Fibroblast of lung (primary cell): ENCODE data around the gene PPIL3. TPM values are rescaled to one million over a fixed set of nuclear protein-coding genes. Genes with fewer than 3 reads are reported as not detected.
A peak's percentile ranks its signal among the peaks of the same experiment; 100 is the strongest.

ENCODE experiments used
- DNase-seq, 2 donors: peaks; one replicate each; pipeline versions ENCODE4 v3.0.0 to v3.0.0-alpha.2; 2010; ENCODE audit warnings: low read depth in 2 of 2
- H2AFZ ChIP-seq: 2 replicates; pipeline ENCODE4 v1.5.1; 2012; ENCODE audit warnings: low read length, control low read depth, inconsistent platforms
- H3K27ac ChIP-seq: 2 replicates; pipeline ENCODE4 v1.5.1; 2011; ENCODE audit warnings: low read length, control low read depth; ENCODE audit not compliant: insufficient read depth
- H3K27me3 ChIP-seq: 2 replicates; pipeline ENCODE4 v1.5.1; 2011; ENCODE audit warnings: mild to moderate bottlenecking, low read length; ENCODE audit not compliant: control insufficient read depth, insufficient read depth
- H3K36me3 ChIP-seq: 2 replicates; pipeline ENCODE4 v1.5.1; 2011; ENCODE audit warnings: low read length; ENCODE audit not compliant: control insufficient read depth, insufficient read depth
- H3K4me1 ChIP-seq: 2 replicates; pipeline ENCODE4 v1.5.1; 2011; ENCODE audit warnings: low read length; ENCODE audit not compliant: control insufficient read depth, insufficient read depth; ENCODE audit errors: extremely low read depth
- H3K4me2 ChIP-seq: 2 replicates; pipeline ENCODE4 v1.5.1; 2011; ENCODE audit warnings: low read length, control low read depth; ENCODE audit not compliant: insufficient read depth; ENCODE audit errors: extremely low read depth
- H3K4me3 ChIP-seq, 4 experiments: fragments of 200-600 bp in 1 of 4; sonication (generic) in 1 of 4; replicated peaks in 1 of 4; 2 replicates each; pipeline ENCODE4 v1.5.1; 2011 to 2016; ENCODE audit warnings: low read length in 4 of 4, low read depth in 3 of 4, mild to moderate bottlenecking in 3 of 4, control low read depth in 2 of 4, inconsistent platforms in 1 of 4, mixed read lengths in 1 of 4; ENCODE audit not compliant: insufficient read depth in 1 of 4; ENCODE audit errors: control extremely low read depth in 1 of 4
- H3K79me2 ChIP-seq: 2 replicates; pipeline ENCODE4 v1.5.1; 2012; ENCODE audit warnings: mild to moderate bottlenecking, low read length, inconsistent platforms; ENCODE audit not compliant: control insufficient read depth, insufficient read depth
- H3K9ac ChIP-seq: 2 replicates; pipeline ENCODE4 v1.5.1; 2011; ENCODE audit warnings: mild to moderate bottlenecking, low read length, control low read depth; ENCODE audit not compliant: insufficient read depth
- H3K9me3 ChIP-seq: 2 replicates; pipeline ENCODE4 v1.5.1; 2012; ENCODE audit warnings: low read depth, low read length; ENCODE audit not compliant: control insufficient read depth, insufficient read depth
- H4K20me1 ChIP-seq: 2 replicates; pipeline ENCODE4 v1.5.1; 2011; ENCODE audit warnings: low read length; ENCODE audit not compliant: control insufficient read depth, insufficient read depth; ENCODE audit errors: extremely low read depth
- CTCF ChIP-seq, 2 donors: IDR thresholded peaks in 1 of 2; conservative IDR thresholded peaks in 1 of 2; 1 replicate in 1 of 2; 2 replicates in 1 of 2; pipeline ENCODE4 v1.5.1; 2011 to 2012; ENCODE audit warnings: low read length in 2 of 2, control low read depth in 1 of 2, inconsistent platforms in 1 of 2, low read depth in 1 of 2, mild to moderate bottlenecking in 1 of 2
- EZH2 ChIP-seq: IDR thresholded peaks from 2 replicates; pipeline ENCODE4 v1.5.1; 2012; ENCODE audit warnings: low read length, control low read depth, mild to moderate bottlenecking; ENCODE audit errors: missing control alignments
- polyA minus RNA-seq: library from RNA; depleted of rRNA, polyadenylated mRNA; stranded (reverse); fragments of >200 nt; gene quantifications from 2 replicates; pipeline ENCODE4 v1.2.3, GENCODE V29; 2011; ENCODE audit warnings: low replicate concordance
- polyA plus RNA-seq, 2 donors: library from polyadenylated mRNA; depleted of rRNA in 1 of 2; stranded (reverse) in 1 of 2; unstranded in 1 of 2; fragments of >200 nt; gene quantifications; 2 replicates each; pipeline ENCODE4 v1.2.1, GENCODE V29; 2011 to 2012; ENCODE audit warnings: missing spikeins in 1 of 2
- total RNA-seq: library from RNA; depleted of rRNA; stranded (reverse); fragments of >200 nt; gene quantifications from 2 replicates; pipeline ENCODE4 v1.2.1, GENCODE V29; 2014

The PPIL3 gene
- total RNA-seq (66.9 and 76.8 TPM in 2 replicates), polyA plus RNA-seq (28.2 and 58.9 TPM in 2 replicates), polyA minus RNA-seq (1.1 and 5.6 TPM in 2 replicates)
- polyA plus RNA-seq (2012), result 17.0 and 39.8 TPM in 2 replicates

DNA sequence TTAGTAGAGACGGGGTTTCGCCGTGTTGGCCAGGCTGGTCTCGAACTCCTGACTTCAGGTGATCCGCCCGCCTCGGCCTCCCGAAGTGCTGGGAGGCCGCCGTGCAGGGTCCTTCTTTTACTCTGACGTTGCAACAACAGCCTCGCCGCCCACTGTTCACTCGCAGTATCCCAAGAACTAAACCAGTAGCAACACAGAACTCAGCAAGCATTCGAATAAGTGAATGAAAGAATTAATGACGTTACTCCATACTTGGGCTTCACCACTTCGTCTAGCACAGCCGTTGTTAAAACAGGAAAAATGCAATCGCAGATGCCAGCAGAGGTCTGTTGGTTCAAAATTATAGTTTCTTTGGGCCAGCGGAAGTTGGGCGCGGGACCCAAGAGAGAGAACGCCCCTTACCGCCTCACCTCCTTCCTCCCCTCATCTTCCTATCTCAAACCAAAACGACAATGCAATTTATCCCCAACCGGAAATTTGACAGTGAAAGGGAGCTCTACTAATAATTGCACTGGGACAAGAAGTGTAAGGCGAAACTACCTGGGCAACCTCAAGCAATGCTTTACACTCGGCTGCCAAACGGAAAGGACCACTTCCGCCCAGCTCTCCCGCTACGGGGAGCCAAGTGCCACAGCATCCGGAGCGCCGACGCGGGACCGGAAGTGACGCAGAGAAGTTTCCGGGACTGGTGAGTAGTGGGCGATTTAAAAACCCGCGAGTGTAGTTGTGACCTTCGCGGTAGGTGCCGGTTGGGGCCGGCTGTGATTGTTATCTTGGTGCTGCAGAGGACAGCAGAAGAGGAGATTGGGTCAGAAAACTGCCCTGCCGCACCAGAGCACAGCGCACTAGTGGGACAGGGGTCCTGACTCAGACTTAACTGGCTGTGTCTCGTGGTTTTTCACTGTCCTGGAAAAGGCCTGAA lies at the start of gene PPIL3, which contains the start of gene NIF3L1:
TSS of gene PPIL3 (minus strand) at position 374 of the 922 bp plus-strand sequence. CDS start 1,462 bp downstream, outside the sequence.
TSS of gene NIF3L1 (plus strand) at position 668 of the 922 bp plus-strand sequence. CDS start 2,573 bp downstream, outside the sequence.
- H3K4me1 ChIP-seq, result peaks cover 7% of the 10 kb centered on the region
- H3K36me3 ChIP-seq, result no peaks in the 10 kb centered on the region
- peak within 1 kb of the TSS; percentile 93 for H3K27ac ChIP-seq
- no peak for TF ChIP-seq CTCF (conservative IDR thresholded peaks at IDR 0.05 in 1 of 2, IDR thresholded peaks at IDR 0.05 in 1 of 2; ENCODE audit: low read depth in 1 of 2, low read length in 2 of 2)
- TF ChIP-seq EZH2, result no peak
- peak within 1 kb of the TSS; percentile 71 for H3K9ac ChIP-seq
- no peaks in the 10 kb centered on the region for H3K27me3 ChIP-seq
- H2AFZ ChIP-seq, result peak within 1 kb of the TSS; percentile 97
- no peaks in the 10 kb centered on the region for H3K9me3 ChIP-seq
- peaks cover 27% of the 10 kb centered on the region for H3K79me2 ChIP-seq
- peak; percentile 98 for DNase-seq
- H4K20me1 ChIP-seq, result no peaks in the 10 kb centered on the region
- peak within 1 kb of the TSS; percentile 43 to 97 (median 76) for H3K4me3 ChIP-seq
- H3K4me2 ChIP-seq, result peak within 1 kb of the TSS; percentile 95

DNA sequence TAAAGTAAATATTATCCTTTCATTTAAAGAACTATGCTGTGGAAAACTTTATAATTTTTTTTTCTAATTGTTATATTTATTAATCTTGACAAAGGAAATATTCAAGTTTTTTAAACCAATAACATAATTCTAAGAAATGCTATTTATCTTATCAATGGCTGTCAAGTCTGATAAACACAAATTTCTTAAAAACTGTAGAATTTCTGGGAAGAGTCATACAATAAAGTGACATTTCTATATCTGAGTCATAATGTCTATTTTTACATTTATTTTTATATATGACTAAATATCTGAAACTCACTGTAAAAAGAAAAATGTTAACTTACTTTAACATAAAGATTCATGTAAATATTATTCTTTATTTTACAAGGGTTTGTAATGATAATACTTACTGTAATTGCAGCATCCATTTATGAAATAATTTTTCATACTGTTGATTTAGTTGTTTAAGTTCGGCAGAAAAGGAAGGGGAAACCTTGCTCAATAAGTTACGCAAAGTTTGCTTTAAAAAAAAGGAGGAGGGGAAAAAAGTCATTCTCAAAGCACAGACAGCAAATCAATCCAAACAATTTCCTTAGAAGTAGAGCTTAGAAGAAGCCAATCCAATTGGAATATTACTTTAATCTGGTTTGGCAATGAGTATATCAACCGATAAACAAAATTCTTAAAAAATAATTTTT lies 42.2 kb upstream of the PPIL3 start:
- Histone ChIP-seq H4K20me1 (no peaks in the 10 kb centered on the region), H3K36me3 (peaks cover 6% of the 10 kb centered on the region), H3K4me2 (no peak overlapping the region), H3K79me2 (no peaks in the 10 kb centered on the region), H3K27me3 (no peaks in the 10 kb centered on the region), H3K9ac (no peak overlapping the region), H3K4me1 (no peaks in the 10 kb centered on the region), H3K4me3 (no peak overlapping the region), H3K27ac (no peak overlapping the region), H2AFZ (no peak overlapping the region), H3K9me3 (no peaks in the 10 kb centered on the region)
- peak in 1 of 2 donors; percentile 38 for DNase-seq
- no peak for TF ChIP-seq EZH2
- no peak for TF ChIP-seq CTCF (conservative IDR thresholded peaks at IDR 0.05 in 1 of 2, IDR thresholded peaks at IDR 0.05 in 1 of 2; ENCODE audit: low read depth in 1 of 2, low read length in 2 of 2)
